NCI-H510A treated with DMSO at 0.1 percent for 48 hours (cell line): Measurements from ENCODE around the gene KBTBD13.
"Not testable (repeated sequence)": the region's sequence is repeated elsewhere in the genome, so short reads cannot be mapped to it uniquely, and the experiment has no call there.

Source experiments
- DNase-seq: peaks from one replicate; lab custom pipeline; 2025; lab: John Stamatoyannopoulos, UW

KBTBD13 gene

GRCh38 chr15:65089206-65089824 is 12.8 kb downstream of the KBTBD13 start:
- no peak for DNase-seq

GRCh38 chr15:65091946-65092770 is 15.6 kb downstream of the KBTBD13 start:
- no peak for DNase-seq

- DNase-seq = no peak
These were observed 16.6 kb downstream of the KBTBD13 start for GRCh38 chr15:65092911-65093792.

GRCh38 chr15:65093793-65094170 is 17.2 kb downstream of the KBTBD13 start:
- not testable (repeated sequence) for DNase-seq

GRCh38 chr15:65094294-65094995 is 17.9 kb downstream of the KBTBD13 start:
- DNase-seq = no peak

GRCh38 chr15:65095011-65095746 is 18.6 kb downstream of the KBTBD13 start:
- no peak for DNase-seq

GRCh38 chr15:65095747-65096104 is 19.2 kb downstream of the KBTBD13 start:
- no peak for DNase-seq

- DNase-seq = no peak
These were observed 20.2 kb downstream of the KBTBD13 start for GRCh38 chr15:65096481-65097385.

- no peak for DNase-seq
These were observed 21.2 kb downstream of the KBTBD13 start for GRCh38 chr15:65097651-65098263.

GRCh38 chr15:65099336-65099735 is 22.8 kb downstream of the KBTBD13 start:
- DNase-seq = no peak

GRCh38 chr15:65099801-65100200 is 23.3 kb downstream of the KBTBD13 start:
- not testable (repeated sequence) for DNase-seq

- no peak for DNase-seq
These were observed 23.9 kb downstream of the KBTBD13 start for GRCh38 chr15:65100442-65100841.

GRCh38 chr15:65101411-65101890 is 24.9 kb downstream of the KBTBD13 start:
- no peak for DNase-seq

GRCh38 chr15:65101891-65102708 is 25.6 kb downstream of the KBTBD13 start:
- no peak for DNase-seq

- DNase-seq = no peak
These were observed 26.4 kb downstream of the KBTBD13 start for GRCh38 chr15:65102912-65103311.

GRCh38 chr15:65105038-65105437 is 28.5 kb downstream of the KBTBD13 start:
- DNase-seq = no peak

GRCh38 chr15:65106011-65106590 is 29.6 kb downstream of the KBTBD13 start:
- no peak for DNase-seq

GRCh38 chr15:65110676-65111292 is 34.2 kb downstream of the KBTBD13 start:
- DNase-seq = no peak
